Activated T-helper 9 cell treated with anti-CD3 and anti-CD28 coated beads, Interleukin-2, amount 50 U/mL, for 16 hours (primary cell): Measurements from ENCODE around the gene CFAP97D2.

Experiments used
- DNase-seq: peaks from one replicate; pipeline ENCODE4 v3.0.0-alpha.2; 2020; ENCODE audit warnings: low read depth

Gene CFAP97D2

DNA sequence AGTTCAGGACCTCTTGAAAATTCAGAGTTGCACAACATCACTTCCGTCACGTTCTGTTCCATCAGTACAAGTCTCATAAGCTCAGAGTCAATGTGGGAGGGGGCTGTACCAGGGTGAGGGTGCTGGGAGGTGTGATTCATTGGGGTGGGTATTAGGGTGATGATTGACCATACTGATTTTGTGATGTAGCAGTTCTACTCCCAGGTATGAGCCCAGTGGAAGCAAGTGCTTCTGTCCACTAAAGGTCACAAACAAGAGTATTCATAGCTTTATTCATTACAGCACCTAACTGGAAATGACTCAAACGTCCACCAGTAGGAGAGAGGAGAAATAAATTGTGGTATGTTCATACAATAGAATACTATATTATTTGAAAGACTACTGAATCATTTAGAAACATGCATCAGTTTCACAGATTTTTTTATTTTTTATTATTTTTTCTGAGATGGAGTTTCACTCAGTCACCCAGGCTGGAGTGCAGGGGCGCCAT, 90.3 kb downstream of the CFAP97D2 start:
- DNase-seq = no peak
